AG10803 (cell line): ENCODE results near the gene TNFRSF12A.
"Not testable (repeated sequence)": the region's sequence is repeated elsewhere in the genome, so short reads cannot be mapped to it uniquely, and the experiment has no call there.

Source experiments
- DNase-seq: peaks from one replicate; pipeline ENCODE4 v3.0.0; 2010; ENCODE audit warnings: low read depth
- H3K4me3 ChIP-seq: 2 replicates; pipeline ENCODE4 v1.5.1; 2011; ENCODE audit warnings: mild to moderate bottlenecking, low read length, control low read depth
- CTCF ChIP-seq: conservative IDR thresholded peaks from 2 replicates; pipeline ENCODE4 v1.5.1; 2011; ENCODE audit warnings: mild to moderate bottlenecking, low read length, control low read depth, inconsistent platforms

Gene TNFRSF12A

GRCh38 chr16:3063625-3064386 is 43.6 kb downstream of the TNFRSF12A start:
- no peak for TF ChIP-seq CTCF
- no peak overlapping the region for H3K4me3 ChIP-seq
- DNase-seq = no peak

- no peak for TF ChIP-seq CTCF
- DNase-seq = peak; percentile 78
- peak within 1 kb of the TSS; percentile 39 for H3K4me3 ChIP-seq
These were observed 45.0 kb downstream of the TNFRSF12A start, which contains the start of gene IL32 for GRCh38 chr16:3065069-3065741. IL32 (plus strand) TSS chr16:3065640; CDS start chr16:3065812, 172 bp downstream.

- TF ChIP-seq CTCF = no peak
- peak overlapping the region; percentile 39 for H3K4me3 ChIP-seq
- no peak for DNase-seq
These were observed 45.7 kb downstream of the TNFRSF12A start for GRCh38 chr16:3065742-3066439.

- 0 out of 2 replicates have a peak overlapping the region, but pooled peaks have one; percentile 15 for H3K4me3 ChIP-seq
- no peak for TF ChIP-seq CTCF
- no peak for DNase-seq
These were observed 46.2 kb downstream of the TNFRSF12A start for GRCh38 chr16:3066440-3066748.

GRCh38 chr16:3068487-3068886 is 48.3 kb downstream of the TNFRSF12A start:
- DNase-seq = no peak
- no peak overlapping the region for H3K4me3 ChIP-seq
- TF ChIP-seq CTCF = no peak

GRCh38 chr16:3069146-3069545 is 49.0 kb downstream of the TNFRSF12A start:
- DNase-seq, H3K4me3 ChIP-seq: not testable (repeated sequence)

GRCh38 chr16:3070608-3071111 is 50.5 kb downstream of the TNFRSF12A start:
- H3K4me3 ChIP-seq = no peak overlapping the region
- no peak for TF ChIP-seq CTCF
- DNase-seq = no peak
